GM10266 (cell line): ENCODE measurements around the gene FCGR1A.
"Not testable (repeated sequence)": the region's sequence is repeated elsewhere in the genome, so short reads cannot be mapped to it uniquely, and the experiment has no call there.

Source experiments
- DNase-seq: peaks from one replicate; pipeline ENCODE4 v3.0.0; 2012; ENCODE audit errors: extremely low spot score

The FCGR1A gene

GRCh38 chr1:149782600-149782999, at the start of gene FCGR1A:
FCGR1A (plus strand) TSS chr1:149782694; CDS start chr1:149782744, 50 bp downstream.
- not testable (repeated sequence) for DNase-seq

- not testable (repeated sequence) for DNase-seq
These were observed 49.7 kb upstream of the FCGR1A start for GRCh38 chr1:149732781-149733180.

- DNase-seq = not testable (repeated sequence)
These were observed 47.8 kb upstream of the FCGR1A start for GRCh38 chr1:149734692-149735091.

- DNase-seq = not testable (repeated sequence)
These were observed 42.3 kb upstream of the FCGR1A start for GRCh38 chr1:149740148-149740581.

- not testable (repeated sequence) for DNase-seq
These were observed 41.8 kb upstream of the FCGR1A start for GRCh38 chr1:149740590-149741230.

- DNase-seq = not testable (repeated sequence)
These were observed 40.6 kb upstream of the FCGR1A start for GRCh38 chr1:149741914-149742313.

- DNase-seq = not testable (repeated sequence)
These were observed 35.8 kb upstream of the FCGR1A start for GRCh38 chr1:149746463-149747356.

GRCh38 chr1:149747359-149748143, 34.9 kb upstream of the FCGR1A start:
- not testable (repeated sequence) for DNase-seq

- not testable (repeated sequence) for DNase-seq
These were observed 34.4 kb upstream of the FCGR1A start for GRCh38 chr1:149748144-149748500.

- DNase-seq = not testable (repeated sequence)
These were observed 31.9 kb upstream of the FCGR1A start for GRCh38 chr1:149750562-149750961.

- DNase-seq = not testable (repeated sequence)
These were observed 30.3 kb upstream of the FCGR1A start for GRCh38 chr1:149752186-149752585.

GRCh38 chr1:149753466-149753865, 29.0 kb upstream of the FCGR1A start:
- not testable (repeated sequence) for DNase-seq

- DNase-seq = not testable (repeated sequence)
These were observed 27.2 kb upstream of the FCGR1A start for GRCh38 chr1:149755294-149755693.

- DNase-seq = not testable (repeated sequence)
These were observed 20.2 kb upstream of the FCGR1A start for GRCh38 chr1:149762294-149762693.

- not testable (repeated sequence) for DNase-seq
These were observed 18.2 kb upstream of the FCGR1A start for GRCh38 chr1:149764087-149764800.

- not testable (repeated sequence) for DNase-seq
These were observed 16.3 kb upstream of the FCGR1A start for GRCh38 chr1:149766241-149766640.

- DNase-seq = not testable (repeated sequence)
These were observed 13.3 kb upstream of the FCGR1A start for GRCh38 chr1:149769216-149769615.

- not testable (repeated sequence) for DNase-seq
These were observed 11.8 kb upstream of the FCGR1A start for GRCh38 chr1:149770661-149771060.

- DNase-seq = not testable (repeated sequence)
These were observed 10.7 kb upstream of the FCGR1A start for GRCh38 chr1:149771653-149772425.

- not testable (repeated sequence) for DNase-seq
These were observed 6.9 kb upstream of the FCGR1A start for GRCh38 chr1:149775510-149776147.
